Transverse colon (tissue), 4 donors: ENCODE data around the gene C16orf87. TPM values are rescaled to one million over a fixed set of nuclear protein-coding genes. Genes with fewer than 3 reads are reported as not detected.

Source experiments
- DNase-seq: peaks from one replicate; pipeline ENCODE4 v3.0.0-alpha.2; 2019
- H3K27ac ChIP-seq, 4 donors: fragments of 200-600 bp; sonication (generic); 2 replicates each; pipeline ENCODE4 v1.5.1; 2016 to 2018; ENCODE audit warnings: inconsistent platforms in 4 of 4
- H3K27me3 ChIP-seq: fragments of 200-600 bp; sonication (generic); 2 replicates; pipeline ENCODE4 v1.5.1; 2017; ENCODE audit warnings: inconsistent platforms
- H3K36me3 ChIP-seq, 4 donors: fragments of 200-600 bp; sonication (generic); 2 replicates each; pipeline ENCODE4 v1.5.1; 2017 to 2019; ENCODE audit warnings: inconsistent platforms in 4 of 4
- H3K4me1 ChIP-seq, 4 donors: fragments of 200-600 bp; sonication (generic); 2 replicates each; pipeline ENCODE4 v1.5.1; 2017 to 2020; ENCODE audit warnings: inconsistent platforms in 4 of 4
- H3K4me3 ChIP-seq, 4 donors: fragments of 200-600 bp; sonication (generic); 1 replicate in 1 of 4; 2 replicates in 3 of 4; pipeline versions ENCODE4 v1.5.1 to v1.6.1; 2017 to 2019; ENCODE audit warnings: inconsistent platforms in 4 of 4
- H3K9me3 ChIP-seq, 2 donors: fragments of 200-600 bp; sonication (generic); 2 replicates each; pipeline ENCODE4 v1.5.1; 2017 to 2019; ENCODE audit warnings: inconsistent platforms in 2 of 2
- CTCF ChIP-seq, 5 experiments: fragments of 200-600 bp in 3 of 5; fragments of 450-650 bp in 2 of 5; sonication (generic) in 3 of 5; IDR thresholded peaks; 1 replicate in 2 of 5; 2 replicates in 3 of 5; pipeline ENCODE4 v1.5.1; 2016 to 2017; ENCODE audit warnings: antibody characterized with exemption in 5 of 5, inconsistent platforms in 3 of 5, mild to moderate bottlenecking in 2 of 5, moderate library complexity in 1 of 5
- EP300 ChIP-seq: sonication (generic); formaldehyde crosslinking; IDR thresholded peaks from one replicate; pipeline ENCODE4 v1.6.1; 2017; ENCODE audit warnings: antibody characterized with exemption, low read depth
- POLR2A ChIP-seq: fragments of 450-650 bp; IDR thresholded peaks from one replicate; pipeline ENCODE4 v1.6.1; 2016; ENCODE audit warnings: antibody characterized with exemption, mild to moderate bottlenecking, moderate library complexity
- POLR2AphosphoS5 ChIP-seq, 3 donors: sonication (generic); formaldehyde crosslinking; IDR thresholded peaks; one replicate each; pipeline ENCODE4 v1.6.1; 2016; ENCODE audit warnings: antibody characterized with exemption in 3 of 3
- WGBS, 2 donors: methylation state at CpG; one replicate each; pipeline ENCODE4 v1.1.5; 2018; ENCODE audit warnings: low coverage in 1 of 2; 5-methylcytosine and 5-hydroxymethylcytosine counted together
- in situ Hi-C, 4 donors: fragments of 200-750 bp; cut with MboI; loops; one replicate each; pipeline versions ENCODE4 v1.15.0 to v1.15.1; 2017; ENCODE audit warnings: low sequenced_read_pairs in 3 of 4, low pct_ligation_motif_present in 1 of 4, low pct_unique_long_range_greater_than_20kb in 1 of 4
- intact Hi-C: fragments of 100-400 bp; cut with DNase I; formaldehyde crosslinking; loops from one replicate; pipeline ENCODE4 v1.15.1; 2023; ENCODE audit warnings: low total_unique reads
- total RNA-seq, 4 donors: library from RNA; depleted of rRNA; stranded (reverse); fragments of >200 nt; gene quantifications; one replicate each; pipeline ENCODE4 v1.1.0, GENCODE V29; 2016

C16orf87 gene
- total RNA-seq, 4 donors from 2014 or later, result 0.20 to 10.6 (median 4.4) TPM

GRCh38 chr16:46853713-46854443 is 22.9 kb upstream of the C16orf87 start:
- in situ Hi-C loops (no loop called here), intact Hi-C loops (loop anchor here (2.0 kb wide), 1 partner anchor 55 kb away; no protein-coding TSS in a partner anchor)
- 24% methylated on average over 5 of the region's 5 CpGs; no CpG with 5 or more reads in 1 of the 2 donors for WGBS, 2 donors

DNA sequence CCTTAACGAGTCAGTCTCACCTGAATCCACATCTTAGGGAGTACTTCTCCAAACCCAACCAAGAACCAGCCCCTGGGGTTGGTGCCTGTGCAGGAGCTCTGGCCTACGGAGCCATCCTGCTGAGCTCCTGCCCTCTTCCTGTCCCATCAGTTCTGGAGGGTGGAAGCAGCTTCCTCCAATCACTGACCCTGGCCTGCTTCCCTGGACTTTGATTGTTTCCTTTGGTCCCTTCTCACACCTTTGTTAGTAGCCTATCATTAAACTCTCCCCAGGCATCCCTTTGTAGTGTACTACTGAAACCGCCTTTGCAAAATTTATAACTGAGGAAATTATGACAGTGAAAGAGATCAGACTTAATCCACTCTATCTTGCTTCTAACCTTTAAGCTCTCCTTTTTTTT is 21.1 kb upstream of the C16orf87 start:
- no peak for DNase-seq
- Histone ChIP-seq H3K4me3 (no peak overlapping the region), H3K4me1 (peaks cover under 1 to 8% (median 1%) of the 10 kb centered on the region in 4 donors), H3K27ac (no peak overlapping the region), H3K36me3 (no peaks in the 10 kb centered on the region), H3K27me3 (no peaks in the 10 kb centered on the region), H3K9me3 (no peaks in the 10 kb centered on the region)
- WGBS, 2 donors, result 67 to 79% methylated on average over 1 to 3 of the region's 3 CpGs
- intact Hi-C loops (loop anchor here (2.0 kb wide), 1 partner anchor 57 kb away; no protein-coding TSS in a partner anchor), in situ Hi-C loops (no loop called here)
- TF ChIP-seq EP300 (no peak), POLR2A (no peak), POLR2AphosphoS5 (IDR thresholded peaks at IDR 0.05) (no peak), CTCF (IDR thresholded peaks at IDR 0.05) (no peak)

More at GRCh38 chr16:46853713-46854443, 22.9 kb upstream of the C16orf87 start:
- Histone ChIP-seq H3K27me3 (no peaks in the 10 kb centered on the region), H3K4me1 (peaks cover 4 to 17% (median 5%) of the 10 kb centered on the region in 4 donors), H3K9me3 (no peaks in the 10 kb centered on the region), H3K4me3 (no peak overlapping the region), H3K36me3 (no peaks in the 10 kb centered on the region), H3K27ac (no peak overlapping the region)
- peak; percentile 84 for DNase-seq
- no peak for TF ChIP-seq EP300
- no peak for TF ChIP-seq POLR2AphosphoS5 (IDR thresholded peaks at IDR 0.05)
- no peak for TF ChIP-seq POLR2A
- TF ChIP-seq CTCF (IDR thresholded peaks at IDR 0.05), result peak; percentile 76 to 84 (median 79)

DNA sequence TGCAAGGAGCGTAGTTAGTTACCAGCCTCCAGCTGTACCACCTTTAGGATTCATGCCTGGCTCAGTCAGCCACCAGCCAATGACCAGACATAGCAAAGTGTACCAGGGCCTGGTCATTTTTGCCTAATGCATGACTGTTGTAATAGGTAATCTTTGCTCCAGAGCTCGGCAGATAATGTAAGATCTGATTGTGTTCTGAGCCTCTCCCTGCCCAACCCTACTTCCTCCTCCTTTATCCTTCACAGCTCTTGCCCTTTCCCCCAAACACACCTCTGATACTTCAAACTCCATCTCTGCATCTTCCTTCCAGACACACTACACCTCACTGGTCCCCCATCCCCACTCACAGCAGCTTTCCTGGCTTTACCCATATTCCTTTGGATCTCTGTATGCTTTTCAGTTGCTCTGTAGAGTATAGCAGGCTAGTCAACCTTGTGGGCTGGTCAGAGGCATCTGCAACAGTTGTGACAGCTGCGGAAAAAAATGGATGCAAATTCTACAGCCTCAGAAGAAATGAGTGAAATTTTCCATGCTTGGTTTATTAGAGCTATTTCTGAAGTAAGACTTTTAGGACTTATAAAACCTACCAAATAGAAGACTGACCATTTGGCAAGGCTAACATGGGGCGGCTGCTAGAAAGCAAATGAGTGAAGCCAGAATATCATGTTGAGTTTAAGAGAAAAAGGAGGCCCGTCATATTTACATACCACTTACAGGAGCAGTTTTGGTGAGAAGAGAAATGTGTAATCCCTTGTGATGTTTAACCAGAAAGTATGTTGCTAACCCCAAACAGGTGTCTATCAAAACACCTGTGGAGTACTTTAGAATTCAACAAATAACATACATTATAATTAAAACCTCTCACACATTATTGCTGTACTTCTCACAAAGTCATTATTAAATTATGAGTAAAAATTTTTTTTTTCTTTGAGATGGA is 19.9 kb upstream of the C16orf87 start:
- intact Hi-C loops, result no loop called here
- 74 to 82% methylated on average over 4 to 5 of the region's 5 CpGs for WGBS, 2 donors
- Histone ChIP-seq H3K27me3 (no peaks in the 10 kb centered on the region), H3K4me3 (no peak overlapping the region), H3K4me1 (peaks cover 0 to 7% (median 0%) of the 10 kb centered on the region in 4 donors), H3K36me3 (no peaks in the 10 kb centered on the region), H3K27ac (peak overlapping the region; percentile 44 to 54 (median 48)), H3K9me3 (no peaks in the 10 kb centered on the region)
- TF ChIP-seq POLR2AphosphoS5 (IDR thresholded peaks at IDR 0.05) (peak in 1 of 3 donors; percentile 12), EP300 (no peak)
- in situ Hi-C loops, result no loop called here
- peak; percentile 36 for DNase-seq

DNA sequence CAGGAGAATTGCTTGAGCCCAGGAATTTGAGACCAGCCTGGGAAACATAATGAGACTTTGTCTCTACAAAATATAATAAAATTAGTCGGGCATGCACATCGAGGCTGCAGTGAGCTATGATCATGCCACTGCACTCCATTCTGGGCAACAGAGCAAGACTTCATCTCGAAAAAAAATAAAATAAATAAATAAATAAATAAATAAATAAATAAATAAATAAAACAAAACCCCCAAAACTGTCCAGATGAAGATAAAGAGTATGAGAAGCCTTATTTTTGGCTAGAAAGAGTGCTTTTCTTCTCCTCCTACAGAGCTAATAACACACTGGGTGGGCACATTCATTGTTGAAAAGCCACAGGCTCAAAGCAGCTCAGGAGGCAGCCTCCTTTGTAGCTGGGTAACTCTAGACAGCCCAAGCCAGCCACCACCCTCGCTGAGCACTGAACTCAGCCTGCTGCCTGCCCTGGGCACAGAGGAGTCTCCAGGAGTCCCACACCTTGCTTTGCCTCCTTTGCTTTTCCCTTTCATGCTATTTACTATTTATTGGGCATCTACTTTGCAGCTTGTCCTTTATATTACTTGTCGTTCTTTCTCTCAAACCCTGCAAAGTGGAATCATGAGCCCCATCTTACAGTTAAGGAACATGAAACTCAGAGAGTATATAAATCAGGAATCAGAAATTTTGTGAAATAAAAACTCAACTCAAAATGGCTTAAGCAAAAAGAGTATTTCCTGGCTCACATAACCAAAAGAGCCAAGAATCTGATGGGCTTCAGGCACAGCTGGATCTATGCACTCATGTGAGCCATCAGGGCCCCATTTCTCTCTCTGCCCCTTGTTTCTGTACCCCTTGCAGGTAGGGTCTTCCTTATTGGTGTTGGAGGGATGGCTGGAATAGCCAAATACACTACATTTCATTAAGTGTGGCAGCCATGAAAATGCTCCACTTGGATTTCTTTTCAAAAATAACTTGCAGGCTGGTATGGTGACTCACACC is 18.1 kb upstream of the C16orf87 start:
- in situ Hi-C loops, result loop anchor here in 1 of 4 donors (5.0 kb wide), 1 partner anchor 63 kb away; no protein-coding TSS in a partner anchor
- 73 to 84% methylated on average over 3 to 5 of the region's 5 CpGs for WGBS, 2 donors
- no peak for DNase-seq
- Histone ChIP-seq H3K4me3 (no peak overlapping the region), H3K9me3 (no peaks in the 10 kb centered on the region), H3K4me1 (peaks cover 0 to 7% (median 0%) of the 10 kb centered on the region in 4 donors), H3K27me3 (peaks cover 5% of the 10 kb centered on the region), H3K27ac (no peak overlapping the region), H3K36me3 (no peaks in the 10 kb centered on the region)
- no peak for TF ChIP-seq CTCF (IDR thresholded peaks at IDR 0.05)
- no peak for TF ChIP-seq EP300
- TF ChIP-seq POLR2AphosphoS5 (IDR thresholded peaks at IDR 0.05), result no peak
- TF ChIP-seq POLR2A, result no peak
- intact Hi-C loops, result no loop called here
